OCI-LY1 (cell line): ENCODE measurements around the gene TUBAL3.

Experiments used
- H2AFZ ChIP-seq: fragments of 200-600 bp; sonication (generic), shearing (Covaris generic); 2 replicates; pipeline ENCODE4 v1.6.0; 2014; ENCODE audit warnings: antibody characterized with exemption, mild to moderate bottlenecking, low read length
- H3F3A ChIP-seq: fragments of 200-600 bp; sonication (generic), shearing (Covaris generic); 2 replicates; pipeline ENCODE4 v1.6.0; 2014; ENCODE audit warnings: mild to moderate bottlenecking, antibody characterized with exemption, low read length, moderate library complexity; ENCODE audit not compliant: insufficient read depth
- H3K27ac ChIP-seq: fragments of 200-600 bp; sonication (generic); 2 replicates; pipeline ENCODE4 v1.5.1; 2014; ENCODE audit warnings: low read length, mixed run types, mild to moderate bottlenecking, low read depth; ENCODE audit not compliant: poor library complexity, severe bottlenecking
- H3K27me3 ChIP-seq: fragments of 200-600 bp; sonication (generic); 2 replicates; pipeline ENCODE4 v1.6.0; 2014; ENCODE audit warnings: antibody characterized with exemption, mild to moderate bottlenecking, low read length, moderate library complexity; ENCODE audit not compliant: insufficient read depth
- H3K36me3 ChIP-seq: fragments of 200-600 bp; sonication (generic); 2 replicates; pipeline ENCODE4 v1.6.1; 2014; ENCODE audit warnings: mild to moderate bottlenecking, antibody characterized with exemption, low read length, moderate library complexity, mixed read lengths; ENCODE audit not compliant: insufficient read depth
- H3K4me1 ChIP-seq: fragments of 200-600 bp; sonication (generic); 2 replicates; pipeline ENCODE4 v1.5.1; 2014; ENCODE audit warnings: mild to moderate bottlenecking, low read length, moderate library complexity; ENCODE audit not compliant: insufficient read depth, severe bottlenecking
- H3K4me2 ChIP-seq: fragments of 200-600 bp; sonication (generic), shearing (Covaris generic); 2 replicates; pipeline ENCODE4 v1.6.1; 2014; ENCODE audit warnings: low read length
- H3K4me3 ChIP-seq: fragments of 200-600 bp; sonication (generic); 2 replicates; pipeline ENCODE4 v1.5.1; 2014; ENCODE audit warnings: low read length, low read depth, mild to moderate bottlenecking, mixed read lengths; ENCODE audit not compliant: poor library complexity, severe bottlenecking
- H3K79me2 ChIP-seq: fragments of 200-600 bp; shearing (Covaris generic); 2 replicates; pipeline ENCODE4 v1.6.1; 2016; ENCODE audit warnings: mixed run types, low read length, mixed read lengths; ENCODE audit not compliant: insufficient read depth
- H3K9ac ChIP-seq: fragments of 200-600 bp; sonication (generic), shearing (Covaris generic); 2 replicates; pipeline ENCODE4 v1.6.1; 2014; ENCODE audit warnings: mild to moderate bottlenecking, low read length, mixed read lengths
- H3K9me2 ChIP-seq: fragments of 200-600 bp; sonication (generic), shearing (Covaris generic); 2 replicates; pipeline ENCODE4 v1.6.1; 2014; ENCODE audit warnings: low read depth, mild to moderate bottlenecking, low read length, mixed read lengths
- H3K9me3 ChIP-seq: fragments of 200-600 bp; shearing (Covaris generic); 2 replicates; pipeline ENCODE4 v1.6.1; 2014; ENCODE audit warnings: low read length, mixed read lengths
- H4K20me1 ChIP-seq: fragments of 200-600 bp; sonication (generic), shearing (Covaris generic); 2 replicates; pipeline ENCODE4 v1.6.0; 2016; ENCODE audit warnings: mild to moderate bottlenecking, low read length; ENCODE audit not compliant: insufficient read depth
- CTCF ChIP-seq: fragments of 200-600 bp; sonication (generic), shearing (Covaris generic); IDR thresholded peaks from 2 replicates; pipeline ENCODE4 v1.5.1; 2017; ENCODE audit warnings: mild to moderate bottlenecking, antibody characterized with exemption, low read length, moderate library complexity, mixed read lengths
- EZH2 ChIP-seq: fragments of 200-600 bp; sonication (generic), shearing (Covaris generic); IDR thresholded peaks from 2 replicates; pipeline ENCODE4 v1.8.0; 2017; ENCODE audit warnings: borderline replicate concordance, mixed run types, mild to moderate bottlenecking, antibody characterized with exemption, low read length, moderate library complexity, mixed read lengths

The TUBAL3 gene

DNA sequence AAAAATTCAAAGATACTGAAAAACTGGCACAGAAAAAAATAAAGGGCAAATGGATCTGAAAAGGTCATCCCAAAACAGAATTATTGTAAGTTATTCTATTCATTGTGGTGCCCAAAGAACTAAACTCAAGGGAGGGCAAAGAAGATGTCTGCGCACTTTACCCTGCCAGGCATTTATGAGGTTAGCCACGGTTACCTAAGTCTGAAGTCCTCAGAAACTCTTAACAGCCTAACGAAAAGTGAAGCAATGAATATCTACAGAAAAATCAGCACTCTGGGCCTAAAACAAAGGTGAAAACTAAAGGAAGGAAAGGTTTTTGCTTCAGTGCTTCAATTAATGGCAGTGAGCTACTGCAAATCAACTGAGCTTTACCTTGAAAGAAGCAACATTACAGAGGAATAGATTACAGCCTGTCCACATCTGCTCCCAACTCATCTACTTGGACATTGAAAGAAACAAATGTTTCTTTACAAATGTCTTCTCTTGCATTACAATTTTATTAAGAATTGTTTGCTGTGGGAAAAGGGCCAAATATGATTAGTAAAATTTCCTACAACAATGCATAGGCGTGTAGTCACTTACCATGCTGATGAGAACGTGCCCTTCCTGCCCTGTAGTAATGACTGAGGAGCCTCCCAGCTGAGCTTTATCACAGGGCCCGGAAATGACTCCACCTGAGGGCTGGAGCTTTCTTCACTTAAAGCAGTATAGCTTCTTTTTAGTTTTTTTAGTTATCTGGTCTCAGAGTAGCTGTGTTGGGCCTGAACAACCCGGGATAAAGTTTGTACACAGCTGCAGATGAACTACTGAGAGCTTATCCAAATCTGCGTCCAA is at the start of gene TUBAL3:
TUBAL3 (minus strand) TSS at position 621 of the 834 bp plus-strand sequence; CDS start at position 585, 36 bp downstream.
- Histone ChIP-seq H2AFZ (no peak within 1 kb of the TSS), H3F3A (no peaks in the 10 kb centered on the region), H3K27ac (no peak within 1 kb of the TSS), H3K27me3 (no peaks in the 10 kb centered on the region), H3K9me3 (0 out of 2 replicates have a peak, but pooled peaks cover 3% of the 10 kb centered on the region), H3K9me2 (no peaks in the 10 kb centered on the region), H3K4me3 (no peak within 1 kb of the TSS), H3K79me2 (no peaks in the 10 kb centered on the region), H3K36me3 (no peaks in the 10 kb centered on the region), H3K4me1 (no peaks in the 10 kb centered on the region), H3K9ac (no peak within 1 kb of the TSS), H4K20me1 (no peaks in the 10 kb centered on the region), H3K4me2 (no peak within 1 kb of the TSS)
- TF ChIP-seq EZH2 (no peak), CTCF (no peak)

GRCh38 chr10:5453749-5454489 is 49.3 kb upstream of the TUBAL3 start:
- Histone ChIP-seq H3F3A (no peaks in the 10 kb centered on the region), H2AFZ (no peak overlapping the region), H3K9ac (no peak overlapping the region), H3K27ac (no peak overlapping the region), H3K4me2 (no peak overlapping the region), H3K79me2 (no peaks in the 10 kb centered on the region), H3K9me2 (no peaks in the 10 kb centered on the region), H3K4me1 (no peaks in the 10 kb centered on the region), H3K27me3 (no peaks in the 10 kb centered on the region), H4K20me1 (no peaks in the 10 kb centered on the region), H3K36me3 (peaks cover 68% of the 10 kb centered on the region), H3K4me3 (no peak overlapping the region), H3K9me3 (no peaks in the 10 kb centered on the region)
- no peak for TF ChIP-seq EZH2
- TF ChIP-seq CTCF: no peak

- Histone ChIP-seq H3F3A (no peaks in the 10 kb centered on the region), H3K9me2 (no peaks in the 10 kb centered on the region), H3K27me3 (no peaks in the 10 kb centered on the region), H3K9ac (no peak overlapping the region), H3K9me3 (no peaks in the 10 kb centered on the region), H2AFZ (no peak overlapping the region), H3K27ac (no peak overlapping the region), H3K4me3 (no peak overlapping the region), H3K4me1 (peaks cover 21% of the 10 kb centered on the region), H4K20me1 (no peaks in the 10 kb centered on the region), H3K79me2 (no peaks in the 10 kb centered on the region), H3K4me2 (no peak overlapping the region), H3K36me3 (peaks cover 38% of the 10 kb centered on the region)
- no peak for TF ChIP-seq EZH2
- TF ChIP-seq CTCF: no peak
Observed at GRCh38 chr10:5450605-5451384, 46.2 kb upstream of the TUBAL3 start.
